Sigmoid colon (tissue), 4 donors: ENCODE results near the gene KIAA0232.

Experiments used
- EP300 ChIP-seq, 4 donors: sonication (generic); formaldehyde crosslinking; IDR thresholded peaks; one replicate each; pipeline ENCODE4 v1.6.1; 2017; ENCODE audit warnings: antibody characterized with exemption in 4 of 4
- POLR2A ChIP-seq, 2 donors: fragments of 450-650 bp; IDR thresholded peaks; one replicate each; pipeline ENCODE4 v1.6.1; 2016; ENCODE audit warnings: antibody characterized with exemption in 2 of 2, mild to moderate bottlenecking in 2 of 2, moderate library complexity in 2 of 2
- POLR2AphosphoS5 ChIP-seq, 4 donors: sonication (generic); formaldehyde crosslinking; IDR thresholded peaks; one replicate each; pipeline ENCODE4 v1.6.1; 2017; ENCODE audit warnings: antibody characterized with exemption in 4 of 4
- TF ChIP-seq, protein P1 (sequence below), 4 experiments: fragments of 450-650 bp in 3 of 4; fragments of 200-600 bp in 1 of 4; IDR thresholded peaks; one replicate each; pipeline ENCODE4 v1.5.1; 2016 to 2019; ENCODE audit warnings: antibody characterized with exemption in 4 of 4, mild to moderate bottlenecking in 3 of 4, moderate library complexity in 2 of 4

- TF ChIP-seq, protein P1, sequence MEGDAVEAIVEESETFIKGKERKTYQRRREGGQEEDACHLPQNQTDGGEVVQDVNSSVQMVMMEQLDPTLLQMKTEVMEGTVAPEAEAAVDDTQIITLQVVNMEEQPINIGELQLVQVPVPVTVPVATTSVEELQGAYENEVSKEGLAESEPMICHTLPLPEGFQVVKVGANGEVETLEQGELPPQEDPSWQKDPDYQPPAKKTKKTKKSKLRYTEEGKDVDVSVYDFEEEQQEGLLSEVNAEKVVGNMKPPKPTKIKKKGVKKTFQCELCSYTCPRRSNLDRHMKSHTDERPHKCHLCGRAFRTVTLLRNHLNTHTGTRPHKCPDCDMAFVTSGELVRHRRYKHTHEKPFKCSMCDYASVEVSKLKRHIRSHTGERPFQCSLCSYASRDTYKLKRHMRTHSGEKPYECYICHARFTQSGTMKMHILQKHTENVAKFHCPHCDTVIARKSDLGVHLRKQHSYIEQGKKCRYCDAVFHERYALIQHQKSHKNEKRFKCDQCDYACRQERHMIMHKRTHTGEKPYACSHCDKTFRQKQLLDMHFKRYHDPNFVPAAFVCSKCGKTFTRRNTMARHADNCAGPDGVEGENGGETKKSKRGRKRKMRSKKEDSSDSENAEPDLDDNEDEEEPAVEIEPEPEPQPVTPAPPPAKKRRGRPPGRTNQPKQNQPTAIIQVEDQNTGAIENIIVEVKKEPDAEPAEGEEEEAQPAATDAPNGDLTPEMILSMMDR (IDR thresholded peaks at IDR 0.05) = no peak
- TF ChIP-seq EP300 (IDR thresholded peaks at IDR 0.05) = no peak
- peak; percentile 77 to 80 for TF ChIP-seq POLR2A (IDR thresholded peaks at IDR 0.05)
- TF ChIP-seq POLR2AphosphoS5 (IDR thresholded peaks at IDR 0.05) = peak; percentile 83 to 92 (median 89)
Observed at GRCh38 chr4:6783111-6783981, 819 bp downstream of the KIAA0232 start.
